NCI-H82 treated with DMSO at 0.1 percent for 48 hours (cell line): ENCODE measurements around the gene FLNB.
A peak's percentile ranks its signal among the peaks of the same experiment; 100 is the strongest.

Experiments
- DNase-seq: peaks from one replicate; lab custom pipeline; 2025; ENCODE audit not compliant: unreplicated experiment; lab: John Stamatoyannopoulos, UW

FLNB gene

DNA sequence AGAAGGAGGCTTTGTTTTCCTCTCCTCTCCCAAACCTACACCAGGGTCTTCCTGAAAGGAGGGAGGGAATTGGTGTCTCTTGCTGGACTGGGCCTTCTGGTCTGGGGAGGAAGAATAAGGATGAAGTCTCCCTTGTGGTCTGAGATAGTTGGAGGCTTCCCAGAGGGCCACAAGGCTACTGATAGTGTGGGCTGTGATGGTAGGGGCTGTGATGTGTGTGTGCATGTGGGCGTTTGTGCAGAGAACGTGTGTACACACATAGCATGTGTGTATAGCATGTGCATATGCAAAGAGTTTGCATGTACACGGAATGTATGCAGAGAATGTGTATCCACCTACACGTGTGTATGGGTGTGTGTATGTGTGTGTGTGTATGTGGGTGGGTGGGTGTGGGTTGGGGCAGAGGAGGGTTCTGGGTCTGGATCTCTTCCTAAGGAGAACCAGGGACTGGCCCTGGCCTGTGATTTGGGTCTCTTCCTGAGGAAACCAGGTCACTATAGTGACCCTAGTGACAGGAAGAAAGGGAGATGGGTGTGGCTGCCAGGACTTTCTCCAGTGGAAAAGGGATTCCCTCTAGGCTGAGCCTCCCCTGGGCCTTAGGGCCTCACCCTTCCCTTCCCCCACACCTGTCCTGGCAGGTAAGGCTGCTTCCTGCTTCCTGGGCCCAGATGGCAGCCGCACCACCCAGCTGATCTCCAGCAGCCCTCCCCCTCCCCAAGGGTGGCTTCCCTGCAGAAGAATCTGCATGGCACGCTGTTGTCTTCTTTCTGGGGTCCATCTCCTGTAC is 1.7 kb downstream of the FLNB start:
- DNase-seq, result no peak

DNA sequence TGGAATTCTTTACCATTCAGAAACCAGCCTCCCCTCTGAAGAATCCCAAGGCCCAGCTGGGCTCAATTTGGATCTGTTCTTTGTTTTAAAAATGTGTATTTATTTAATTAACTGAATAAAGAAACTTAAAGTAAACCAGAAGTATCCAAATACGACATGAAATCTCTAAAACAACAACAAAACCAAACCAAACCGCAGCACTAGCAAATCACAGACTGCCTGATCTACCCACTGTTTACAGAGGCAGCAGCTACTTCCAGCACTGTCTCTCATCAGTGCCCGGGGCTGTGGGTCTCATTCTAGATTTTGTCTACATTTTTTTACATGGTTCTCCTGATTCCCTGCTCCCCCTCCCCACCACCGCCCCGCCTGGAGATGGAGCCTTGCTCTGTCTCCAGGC is 2.3 kb downstream of the FLNB start:
- no peak for DNase-seq

DNA sequence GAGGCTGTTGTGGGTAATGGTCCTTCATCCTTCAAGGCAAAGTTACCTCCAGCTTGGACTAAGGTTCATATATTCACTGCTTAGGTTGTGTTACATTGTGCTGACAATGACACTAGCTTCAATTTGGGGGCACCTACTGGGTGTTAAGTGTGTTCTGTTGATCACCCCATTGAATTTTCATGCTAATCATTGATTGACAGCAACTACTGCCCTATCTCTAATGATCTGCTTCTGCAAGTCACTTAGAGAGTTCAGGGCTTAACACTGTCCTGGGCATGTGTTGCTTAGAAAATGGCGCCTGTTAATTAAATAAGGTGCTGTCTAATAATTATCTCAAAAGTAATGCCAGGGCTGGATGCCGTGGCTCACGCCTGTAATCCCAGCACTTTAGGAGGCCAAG is 3.4 kb downstream of the FLNB start:
- DNase-seq, result no peak

DNA sequence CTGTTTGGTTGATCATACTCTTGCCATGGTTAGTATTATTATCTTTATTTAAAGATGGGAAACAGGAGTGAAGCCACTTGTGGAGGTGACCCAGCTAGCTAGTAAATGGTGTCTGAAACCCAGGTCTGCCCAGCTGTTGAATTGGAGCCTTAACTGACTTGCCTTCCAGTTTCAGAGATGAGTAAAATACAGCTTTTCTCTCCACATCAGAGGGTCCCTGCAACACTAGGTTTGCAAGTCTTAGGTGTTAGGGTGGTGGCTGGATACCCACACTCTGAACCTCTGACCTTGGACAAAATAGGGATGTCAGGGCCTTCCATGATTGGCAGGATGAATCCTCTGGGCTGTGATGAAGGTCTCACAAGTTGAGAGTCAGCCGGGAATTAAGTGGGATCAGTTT is 4.1 kb downstream of the FLNB start:
- no peak for DNase-seq

DNA sequence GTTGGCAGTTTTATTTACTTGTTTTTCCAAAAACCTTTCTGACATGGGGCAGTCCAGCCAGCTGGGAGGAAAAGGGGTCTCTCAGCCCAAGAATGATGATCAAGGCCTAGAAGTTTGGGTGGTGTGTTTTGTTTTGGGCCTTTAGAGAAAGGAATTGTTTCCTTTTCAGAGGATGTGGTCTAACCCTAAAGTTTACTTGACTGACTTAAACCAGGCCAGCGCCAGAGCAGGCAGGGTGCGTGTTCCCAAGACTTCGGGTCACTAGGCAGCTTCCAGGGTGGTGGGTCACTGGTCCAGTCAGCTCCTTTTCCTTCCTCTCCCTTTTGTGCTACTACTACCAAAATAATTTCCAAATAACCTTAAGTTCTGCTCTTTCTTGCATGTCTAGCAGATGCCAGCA is 4.9 kb downstream of the FLNB start:
- no peak for DNase-seq

DNA sequence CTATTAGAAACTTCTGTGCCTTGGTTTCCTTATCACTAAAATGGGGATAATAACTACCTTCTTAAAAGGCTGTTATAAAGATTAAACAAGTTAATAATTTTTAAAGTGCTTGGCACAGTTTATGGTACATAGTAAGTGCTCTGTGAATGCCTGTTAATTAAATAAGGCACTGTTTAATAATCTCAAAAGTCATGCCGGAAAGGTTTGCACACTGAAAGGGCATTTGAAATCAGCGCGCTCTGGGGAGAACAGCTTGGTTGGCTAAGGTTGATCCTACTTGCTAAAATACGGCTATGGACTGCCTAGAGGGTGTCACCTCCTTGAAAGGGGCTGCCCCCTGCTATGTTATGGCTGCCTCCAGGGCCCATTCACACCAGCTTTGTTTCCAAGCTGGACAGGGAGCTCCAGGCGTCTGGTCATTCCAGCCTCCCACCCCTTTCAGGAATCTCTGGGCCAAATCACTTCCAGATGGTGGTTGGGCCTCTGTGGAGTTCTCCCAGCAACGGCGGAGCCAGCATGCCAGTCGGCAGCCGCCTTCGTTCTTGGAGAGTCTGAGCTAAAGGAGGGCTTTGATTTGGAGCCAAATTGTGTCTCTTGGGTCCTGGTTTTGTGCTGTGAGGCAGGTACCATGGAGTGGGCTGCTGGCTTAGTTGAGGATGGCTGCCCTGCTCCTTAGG is 5.9 kb downstream of the FLNB start:
- DNase-seq, result no peak

DNA sequence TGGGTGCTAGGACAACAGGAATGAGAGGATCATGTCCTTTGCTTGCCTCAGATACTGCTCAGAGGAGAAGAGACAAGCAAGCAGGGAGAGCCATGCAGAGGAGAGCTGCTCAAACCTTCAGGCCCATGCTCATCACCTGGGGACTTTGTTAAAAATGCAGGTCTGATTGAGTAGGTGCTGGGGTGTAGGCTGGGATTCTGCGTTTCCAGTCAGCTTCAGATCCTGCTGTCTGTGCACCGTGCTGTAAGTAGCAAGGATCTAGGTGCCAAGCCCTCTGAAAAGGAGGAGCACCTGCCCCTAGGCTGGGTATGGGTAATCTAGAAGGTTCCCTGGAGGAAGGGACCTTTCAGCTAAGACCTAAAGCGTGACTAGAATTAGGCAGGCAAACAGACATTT is 7.3 kb downstream of the FLNB start:
- no peak for DNase-seq

DNA sequence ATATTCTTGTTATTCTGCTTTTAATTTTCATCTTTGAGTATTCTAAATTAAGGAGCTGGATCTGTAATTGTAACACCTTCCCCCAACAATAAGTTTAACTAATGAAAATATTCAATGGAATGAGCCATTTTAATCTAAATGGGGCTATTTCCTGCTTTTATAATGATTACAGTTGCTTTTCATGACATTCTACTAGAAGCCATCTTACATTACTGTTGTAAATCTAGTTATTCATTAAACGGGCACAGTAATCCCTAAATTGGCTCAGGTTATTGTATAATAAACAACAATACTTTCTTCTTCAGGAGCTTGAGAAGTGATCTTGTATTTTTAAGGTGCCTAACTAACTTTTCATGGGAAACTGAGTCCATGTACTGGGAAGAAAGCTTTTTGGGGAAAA is 8.5 kb downstream of the FLNB start:
- DNase-seq, result no peak

DNA sequence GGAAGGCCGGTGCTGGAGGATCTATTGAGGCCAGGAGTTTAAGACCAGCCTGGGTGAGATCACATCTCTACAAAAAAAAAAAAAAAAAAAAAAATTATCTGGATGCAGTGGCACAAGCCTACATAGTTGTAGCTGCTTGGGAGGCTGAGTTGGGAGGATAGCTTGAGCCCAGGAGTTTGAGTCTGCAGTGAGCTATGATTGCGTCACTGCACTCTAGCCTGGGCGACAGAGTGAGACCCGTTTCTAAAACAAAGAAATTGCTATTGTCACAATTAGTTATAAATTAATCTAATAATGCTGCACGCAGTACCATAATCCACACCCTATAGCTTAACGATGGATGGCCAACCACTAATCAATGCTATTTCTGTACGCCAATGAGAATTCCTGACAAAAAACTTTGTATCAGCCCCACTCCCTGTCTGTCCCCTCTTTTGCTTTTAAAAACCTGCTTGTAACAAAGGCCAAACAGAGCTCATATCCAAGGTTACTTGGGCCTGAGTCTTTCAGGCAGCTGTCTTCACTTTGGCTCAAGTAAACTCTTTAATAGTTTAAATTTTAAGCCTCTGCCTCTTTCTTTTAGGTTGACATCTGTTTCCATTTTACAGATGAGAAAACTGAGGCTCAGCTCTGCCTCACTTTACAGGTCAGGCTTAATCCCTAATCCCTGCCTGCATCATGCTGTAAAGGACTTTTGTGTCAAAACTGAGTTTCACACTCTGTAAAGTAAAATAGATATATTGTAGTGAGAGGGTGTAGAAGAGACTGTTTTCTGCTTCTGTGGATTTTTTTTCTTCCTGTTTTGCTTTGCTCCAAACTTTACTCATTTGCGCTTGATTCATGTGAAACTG is 10.9 kb downstream of the FLNB start:
- DNase-seq, result no peak

DNA sequence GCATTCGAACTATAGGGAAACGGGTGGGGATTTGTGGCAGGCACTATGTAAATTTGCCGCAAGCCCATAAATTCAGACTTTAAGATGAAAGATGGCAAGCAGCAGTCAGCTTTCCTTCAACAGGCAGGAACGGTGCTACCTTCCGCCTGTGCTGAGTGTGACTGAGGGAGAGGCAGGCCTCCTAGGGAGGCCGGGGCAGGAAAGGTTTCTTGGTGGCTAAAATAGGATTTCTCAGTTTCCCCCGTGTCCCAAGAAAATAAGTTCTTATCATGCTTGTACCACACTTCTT is 12.5 kb downstream of the FLNB start:
- DNase-seq, result no peak

DNA sequence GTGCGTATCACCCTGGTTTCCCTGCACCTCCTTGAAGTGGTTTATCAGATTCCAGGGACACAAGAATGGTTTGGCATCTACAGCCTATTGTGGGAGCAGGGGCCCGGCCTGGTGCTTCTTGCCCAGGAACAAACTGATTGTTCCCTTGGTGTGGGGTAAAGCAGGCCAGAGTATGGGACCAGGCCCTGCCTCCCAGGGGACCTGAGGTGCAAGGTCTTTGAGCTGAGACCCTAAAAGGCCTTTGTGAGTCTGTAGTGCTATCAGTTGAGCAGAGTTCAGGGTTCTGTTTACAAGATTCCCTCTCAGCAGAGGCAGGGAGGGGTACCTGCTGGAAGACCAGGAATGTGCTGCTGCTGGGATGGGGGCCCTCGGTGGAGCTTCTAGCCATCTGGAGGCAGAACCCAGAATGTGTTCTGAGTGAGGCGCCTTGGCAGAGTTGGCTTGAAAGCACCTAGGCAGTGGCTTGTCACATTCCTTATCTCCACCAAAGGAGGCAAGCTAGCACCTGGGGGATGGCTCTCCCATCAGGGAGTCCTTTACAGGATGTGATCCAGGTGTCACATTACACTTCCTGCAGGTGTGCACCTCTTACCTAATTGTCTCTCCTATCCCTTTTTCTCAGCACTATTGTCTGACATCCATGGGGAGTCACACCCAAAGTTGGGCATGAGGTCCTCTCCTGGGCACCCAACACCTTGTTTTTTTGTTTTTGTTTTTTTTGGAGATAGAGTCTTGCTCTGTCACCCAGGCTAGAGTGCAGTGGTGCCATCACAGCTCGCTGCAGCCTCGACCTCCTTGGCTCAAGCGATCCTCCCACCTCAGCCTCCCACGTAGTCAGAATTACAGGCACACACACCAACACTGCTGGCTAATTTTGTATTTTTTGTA is 13.1 kb downstream of the FLNB start:
- DNase-seq, result no peak

DNA sequence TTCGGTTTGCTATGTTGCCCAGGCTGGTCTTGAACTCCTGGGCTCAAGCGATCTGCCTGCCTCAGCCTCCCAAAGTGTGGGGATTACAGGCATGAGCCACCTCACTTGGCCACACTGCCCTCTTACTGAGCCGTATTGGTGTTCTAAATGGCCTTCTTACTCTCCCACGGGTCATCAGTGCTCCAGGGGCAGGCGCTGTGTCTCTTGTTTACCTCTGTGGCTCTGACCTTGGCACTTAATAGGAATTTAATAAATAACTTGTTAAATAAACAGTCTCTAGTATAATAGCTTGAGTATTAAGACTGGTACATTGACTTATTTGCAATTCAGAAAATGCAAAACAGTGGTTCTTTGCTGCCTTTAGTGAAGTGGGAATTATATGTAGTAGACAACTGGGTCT is 13.7 kb downstream of the FLNB start:
- DNase-seq, result no peak

DNA sequence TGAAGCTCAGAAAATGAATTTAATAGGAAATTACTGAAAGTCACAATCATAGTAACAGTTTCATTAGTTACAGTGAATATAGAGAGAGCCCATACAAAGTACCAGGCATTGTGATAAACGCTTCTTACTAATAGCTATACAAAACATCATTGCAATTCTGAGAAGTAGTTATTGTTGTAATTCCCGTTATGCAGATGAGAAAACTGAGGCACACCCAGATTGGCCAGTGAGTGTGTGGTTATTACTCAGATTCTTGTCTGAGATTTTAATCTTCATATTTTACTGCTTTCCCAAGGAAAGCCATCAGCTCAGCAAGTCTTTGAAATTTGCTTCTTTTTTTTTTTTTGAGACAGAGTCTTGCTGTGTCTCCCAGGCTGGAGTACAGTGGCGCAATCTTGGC is 14.3 kb downstream of the FLNB start:
- no peak for DNase-seq

DNA sequence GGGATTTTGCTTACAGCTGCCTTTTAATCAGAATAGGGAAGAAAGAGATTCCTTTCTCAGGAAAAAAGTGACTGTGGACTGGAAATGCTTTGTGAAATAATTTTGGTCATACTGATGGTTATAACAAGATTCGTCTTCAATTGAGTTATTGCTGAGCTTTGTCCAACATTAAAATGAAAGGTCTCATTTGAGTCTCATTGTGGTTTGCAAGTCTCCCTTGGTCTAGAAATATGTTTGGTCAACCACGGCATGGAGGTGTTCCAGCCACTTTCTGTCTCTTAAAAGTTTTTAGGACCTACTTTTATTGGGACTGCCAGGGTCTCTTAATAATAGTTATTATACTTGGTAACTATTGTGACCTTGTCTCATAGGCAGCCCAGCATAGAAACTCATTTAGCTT is 15.3 kb downstream of the FLNB start:
- DNase-seq, result no peak

DNA sequence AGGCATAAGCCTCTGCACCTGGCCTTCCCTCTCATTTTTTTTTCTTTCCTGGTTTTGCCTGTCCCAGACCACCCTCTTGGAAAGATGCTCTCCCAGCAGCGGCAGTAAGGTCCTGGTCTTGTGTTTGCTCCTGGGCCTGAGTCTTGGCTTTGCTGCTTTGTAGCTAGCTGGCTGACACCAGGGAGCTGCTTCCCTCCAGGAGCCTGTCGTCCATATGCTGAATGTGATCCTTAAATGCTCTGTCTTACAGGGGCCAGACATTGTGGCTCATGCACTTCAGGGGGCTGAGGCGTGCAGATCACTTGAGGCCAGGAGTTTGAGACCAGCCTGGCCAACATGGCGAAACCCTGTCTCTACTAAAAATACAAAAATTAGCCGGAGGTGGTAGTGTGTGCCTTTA is 17.2 kb downstream of the FLNB start:
- no peak for DNase-seq

DNA sequence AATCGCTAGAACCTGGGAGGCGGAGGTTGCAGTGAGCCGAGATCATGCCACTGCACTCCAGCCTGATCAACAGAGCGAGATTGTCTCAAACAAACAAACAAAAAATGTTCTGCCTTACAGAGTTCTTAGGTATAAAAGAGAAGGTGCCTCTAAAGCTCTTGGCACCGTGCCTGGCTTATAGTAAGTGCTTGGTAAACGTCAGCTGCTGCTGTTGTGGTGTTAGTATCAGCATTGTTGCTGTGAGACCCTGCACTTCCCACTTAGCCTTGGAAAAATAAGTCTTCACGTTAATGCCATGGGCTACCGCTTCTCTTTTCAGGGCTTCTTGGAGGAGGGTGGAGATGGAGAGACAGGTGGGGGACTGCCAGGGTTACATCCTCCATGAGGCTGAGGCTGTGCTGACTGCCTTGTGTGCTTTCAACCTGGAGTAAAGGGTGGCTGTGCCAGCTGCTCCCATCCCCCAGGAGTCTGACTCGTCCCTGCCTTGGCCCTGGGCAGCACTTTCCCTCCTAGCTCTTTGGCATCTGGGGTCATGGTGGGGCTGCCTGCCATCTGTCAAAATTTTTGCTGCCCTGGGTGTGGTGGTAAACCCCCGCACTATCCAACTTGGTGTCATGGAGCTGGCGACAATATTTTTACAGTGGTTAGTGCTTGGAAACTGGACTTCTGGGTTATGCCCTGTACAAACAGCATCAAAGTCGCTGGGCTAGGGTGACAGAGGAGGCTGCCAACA is 17.8 kb downstream of the FLNB start:
- peak; percentile 10 for DNase-seq

DNA sequence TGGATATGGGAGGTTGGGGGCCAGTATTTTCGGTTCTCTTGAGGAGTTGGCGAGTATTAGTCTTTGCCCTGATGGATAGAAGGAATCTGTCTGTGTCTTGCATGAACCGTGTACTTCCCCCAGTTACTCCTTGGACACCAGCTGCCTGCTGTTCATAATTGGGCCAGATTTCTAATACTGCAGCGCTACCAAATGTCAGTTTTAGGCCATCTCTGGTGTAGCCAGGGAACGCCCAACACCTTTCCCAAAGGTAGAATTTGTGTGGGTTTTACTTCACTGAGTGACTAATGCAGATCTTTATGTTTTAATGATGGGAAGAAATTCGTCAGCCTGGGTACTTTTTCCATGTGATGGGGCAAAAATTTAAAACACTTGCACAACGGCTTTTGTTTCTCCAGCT is 18.4 kb downstream of the FLNB start:
- DNase-seq, result no peak

DNA sequence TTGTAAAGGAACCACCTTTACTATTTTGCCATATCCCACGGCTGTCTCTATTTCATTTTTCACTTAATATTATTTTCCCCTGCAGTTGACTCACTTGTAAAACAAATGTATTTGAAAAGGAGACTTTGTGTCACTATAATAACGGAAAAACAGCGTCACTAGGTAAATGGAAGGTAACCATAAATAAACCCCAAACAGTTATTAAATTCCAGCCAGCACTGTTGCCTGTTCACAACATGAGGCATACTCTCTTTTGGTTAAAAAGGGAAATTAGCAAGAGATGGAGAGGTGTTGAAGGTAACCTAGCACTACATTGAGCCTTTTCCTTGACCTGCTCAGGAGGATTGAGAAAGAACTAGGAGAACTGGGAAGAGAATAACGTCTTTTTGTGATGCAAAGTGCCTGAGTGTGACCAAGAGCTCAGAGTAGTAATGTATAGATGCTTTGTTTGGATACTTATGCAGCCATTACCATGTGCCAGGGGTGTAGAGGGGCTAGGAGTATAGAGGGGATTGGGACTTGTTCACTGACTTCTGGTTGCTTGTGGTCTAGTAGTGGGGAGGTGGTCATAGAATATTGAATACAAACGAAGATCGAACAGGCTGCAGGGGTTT is 19.6 kb downstream of the FLNB start:
- no peak for DNase-seq

DNA sequence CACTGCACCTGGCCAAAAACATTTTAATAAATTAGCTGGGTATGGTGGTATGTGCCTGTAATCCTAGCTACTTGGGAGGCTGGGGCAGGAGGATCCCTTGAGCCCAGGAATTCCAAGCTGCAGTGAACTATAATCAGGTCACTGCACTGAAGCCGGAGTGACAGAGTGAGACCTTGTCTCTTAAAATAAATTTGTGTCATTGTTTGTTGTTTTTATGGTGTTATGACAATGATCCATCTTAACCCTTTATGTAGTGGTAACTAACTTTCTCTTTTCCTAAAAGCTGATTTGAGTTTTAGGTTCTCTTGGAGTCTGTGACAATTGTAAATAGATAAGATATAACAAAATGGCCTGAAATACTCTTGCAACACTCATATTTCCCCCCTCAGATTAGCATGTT is 20.7 kb downstream of the FLNB start:
- DNase-seq, result no peak
